Posterior cingulate gyrus (tissue), 11 donors: Measurements from ENCODE around the gene KRTAP3-2.

Source experiments
- DNase-seq, 10 donors: peaks; one replicate each; pipeline versions ENCODE4 v3.0.0 to v3.0.0-alpha.2; 2020 to 2021; ENCODE audit warnings: mixed read lengths in 3 of 10
- intact Hi-C: fragments of 100-400 bp; cut with DNase I; formaldehyde crosslinking; loops from one replicate; pipeline ENCODE4 v1.15.1; 2023

Gene KRTAP3-2

DNA sequence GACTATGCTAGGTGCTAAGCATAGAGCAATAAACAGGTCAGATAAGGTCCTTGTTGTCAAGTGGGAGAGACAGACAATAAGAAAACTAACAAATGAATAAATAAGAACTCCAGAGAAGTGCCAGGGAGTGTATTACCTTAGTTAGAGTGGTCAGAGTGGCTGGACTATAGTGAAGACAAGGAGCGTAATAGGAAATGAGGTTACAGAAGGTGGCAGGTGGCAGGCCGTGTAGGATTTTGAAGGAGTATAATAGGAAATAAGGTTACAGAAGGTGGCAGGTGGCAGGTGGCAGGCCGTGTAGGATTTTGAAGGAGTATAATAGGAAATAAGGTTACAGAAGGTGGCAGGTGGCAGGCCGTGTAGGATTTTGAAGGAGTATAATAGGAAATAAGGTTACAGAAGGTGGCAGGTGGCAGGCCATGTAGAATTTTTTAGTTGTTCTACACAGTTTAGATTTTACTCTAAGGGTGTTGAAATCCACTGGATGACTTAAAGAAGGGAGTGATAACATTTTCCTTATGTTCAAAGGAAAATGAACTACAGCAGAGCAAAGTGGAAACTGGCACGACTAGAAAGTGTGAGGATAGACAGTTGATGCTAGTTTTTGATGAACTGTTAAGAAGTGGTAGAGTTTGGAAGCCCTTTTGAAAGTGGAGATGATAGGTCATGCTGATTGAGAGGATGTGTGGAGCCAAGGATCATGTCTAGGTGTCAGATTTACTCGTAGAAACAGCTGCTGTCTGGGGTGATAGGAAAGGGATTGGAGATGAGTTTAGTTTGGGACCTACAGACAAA is 12.8 kb upstream of the KRTAP3-2 start:
- intact Hi-C loops = no loop called here
- DNase-seq = no peak

DNA sequence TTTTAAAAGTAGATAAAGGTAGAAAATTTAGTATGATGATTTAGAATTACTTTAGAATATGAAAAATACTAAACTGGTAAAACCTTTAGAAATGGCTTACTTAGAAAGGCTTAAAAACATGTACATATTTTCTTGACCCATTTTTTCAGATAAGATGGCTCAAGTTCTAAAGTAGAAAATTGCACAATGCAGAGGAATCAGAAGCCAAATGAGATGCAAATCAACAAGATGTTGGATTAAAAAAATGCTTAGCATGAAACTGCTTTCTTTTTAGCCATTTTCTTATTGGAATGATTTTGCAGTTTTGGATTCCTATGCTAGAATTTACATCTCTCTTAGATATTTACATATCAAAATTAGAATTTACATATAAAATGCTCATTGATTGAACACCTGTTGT is 10.7 kb upstream of the KRTAP3-2 start:
- intact Hi-C loops = no loop called here
- no peak for DNase-seq

DNA sequence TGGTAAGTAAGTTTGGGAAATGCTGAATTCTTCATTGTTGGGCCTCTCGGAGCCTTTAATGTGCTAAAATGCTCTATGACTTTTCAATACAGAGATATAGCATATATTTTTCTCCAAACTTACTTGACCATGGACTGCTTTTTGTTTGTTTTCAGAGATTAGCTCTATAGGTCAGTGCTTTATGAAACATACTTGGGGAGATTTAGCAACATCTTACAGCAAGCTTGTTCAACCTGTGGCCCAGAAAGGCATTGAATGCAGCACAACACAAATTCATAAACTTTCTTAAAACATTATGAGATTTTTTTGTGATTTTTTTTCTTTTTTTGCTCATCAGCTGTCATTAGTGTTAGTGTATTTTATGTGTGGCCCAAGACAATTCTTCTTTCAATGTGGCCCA is 10.2 kb upstream of the KRTAP3-2 start:
- intact Hi-C loops = no loop called here
- no peak for DNase-seq

DNA sequence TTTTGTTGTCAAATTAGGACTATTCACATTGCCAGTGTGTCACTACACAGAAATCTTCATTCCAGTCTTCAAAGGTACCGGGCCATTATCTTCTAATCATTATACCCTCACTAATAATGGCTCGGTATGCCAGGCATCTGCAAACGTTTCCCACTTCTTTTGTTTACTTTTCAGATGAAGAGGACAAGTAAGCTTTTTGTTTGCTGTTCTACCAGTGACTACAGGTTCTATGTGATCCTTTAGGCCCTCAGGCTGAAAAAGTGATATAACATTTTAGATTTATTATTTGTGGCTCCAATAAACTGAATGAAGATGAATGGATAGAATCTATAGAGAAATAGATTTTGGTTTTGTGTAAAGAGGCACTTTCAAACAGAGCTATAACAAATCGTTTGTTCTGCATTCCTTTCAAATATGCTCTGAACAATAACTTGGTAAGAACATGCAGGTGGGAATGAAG is 9.6 kb upstream of the KRTAP3-2 start:
- intact Hi-C loops = no loop called here
- DNase-seq = no peak

DNA sequence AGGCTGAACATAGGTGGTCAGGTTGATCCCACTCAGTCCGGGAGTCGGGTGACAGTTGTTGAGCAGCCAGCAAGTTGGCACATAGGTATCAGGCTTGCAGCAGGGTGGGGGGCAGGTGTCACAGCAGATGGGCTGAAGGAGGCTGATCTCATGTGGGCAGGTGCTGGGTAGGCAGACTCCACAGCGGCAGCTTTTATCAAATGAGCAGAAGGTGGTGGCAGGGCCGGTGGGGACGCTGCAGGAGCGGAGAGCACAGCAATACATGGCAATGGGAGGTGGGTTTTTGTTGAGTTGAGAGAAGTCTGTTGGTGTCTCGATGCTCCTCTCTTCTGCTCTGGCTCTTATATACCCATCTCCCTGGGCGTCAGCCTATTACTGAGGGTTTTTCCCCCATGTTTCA is 9.1 kb upstream of the KRTAP3-2 start, which contains the start of gene KRTAP3-1:
KRTAP3-1 (minus strand) TSS at position 318 of the 400 bp plus-strand sequence; CDS start at position 264, 54 bp downstream.
- peak in 2 of 10 donors; percentile 47 to 72 for DNase-seq
- intact Hi-C loops = no loop called here

DNA sequence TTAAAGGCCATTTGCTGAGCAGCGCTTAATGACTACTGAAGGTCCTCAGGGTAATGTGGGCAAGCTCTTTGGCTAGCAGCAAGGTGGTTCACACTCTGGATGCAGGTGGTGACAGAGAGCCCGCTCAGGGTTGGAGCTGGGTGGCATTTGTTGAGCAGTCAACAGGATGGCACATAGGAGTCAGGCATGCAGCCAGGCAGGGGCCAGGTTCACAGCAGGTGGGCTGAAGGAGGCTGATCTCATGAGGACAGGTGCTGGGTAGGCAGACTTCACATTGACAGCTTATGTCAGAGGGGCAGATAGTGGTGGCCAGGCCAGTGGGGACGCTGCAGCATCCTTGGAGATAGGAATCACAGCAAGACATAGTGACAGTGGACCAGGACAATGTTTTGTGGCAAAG is 4.7 kb upstream of the KRTAP3-2 start:
- DNase-seq = peak in 1 of 10 donors; percentile 65
- intact Hi-C loops = no loop called here

DNA sequence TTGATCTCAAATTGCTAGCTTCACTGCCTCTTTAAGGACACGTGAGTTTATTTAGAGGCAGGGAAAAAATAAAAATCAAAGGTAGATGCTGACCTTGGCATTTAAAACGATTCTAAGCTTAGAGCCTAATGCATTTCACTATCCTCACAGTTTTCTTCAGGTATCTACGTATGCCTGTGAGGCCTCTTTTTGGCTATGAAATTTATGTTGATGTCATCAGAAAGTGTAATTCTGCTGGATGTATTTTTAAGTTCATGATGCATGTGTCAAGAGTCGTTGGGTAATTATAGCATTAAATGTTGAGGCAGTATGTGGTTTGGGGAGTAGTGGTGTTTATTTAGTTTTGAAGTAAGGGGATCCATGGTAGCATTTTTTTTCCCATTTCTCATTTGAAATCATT is 4.2 kb upstream of the KRTAP3-2 start:
- intact Hi-C loops = no loop called here
- DNase-seq = no peak

DNA sequence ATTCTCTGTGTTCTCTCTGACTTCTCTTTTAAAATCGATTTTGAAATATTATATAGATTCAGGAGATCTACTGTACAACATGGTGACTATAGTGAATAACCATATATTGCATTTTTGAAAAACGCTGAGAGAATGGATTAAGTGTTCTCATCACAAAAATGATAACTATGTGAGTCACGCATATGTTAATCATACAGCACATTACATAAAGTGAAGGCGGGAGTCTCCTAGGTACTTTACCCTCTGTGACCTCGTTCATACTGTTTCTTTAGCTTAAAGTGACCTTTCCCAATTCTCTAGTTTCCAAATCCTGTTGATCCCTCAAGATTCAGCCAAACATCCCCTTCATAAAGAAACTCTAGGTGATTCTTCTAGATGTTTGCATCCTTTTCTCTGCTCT is 3.1 kb upstream of the KRTAP3-2 start:
- no peak for DNase-seq
- intact Hi-C loops = no loop called here

DNA sequence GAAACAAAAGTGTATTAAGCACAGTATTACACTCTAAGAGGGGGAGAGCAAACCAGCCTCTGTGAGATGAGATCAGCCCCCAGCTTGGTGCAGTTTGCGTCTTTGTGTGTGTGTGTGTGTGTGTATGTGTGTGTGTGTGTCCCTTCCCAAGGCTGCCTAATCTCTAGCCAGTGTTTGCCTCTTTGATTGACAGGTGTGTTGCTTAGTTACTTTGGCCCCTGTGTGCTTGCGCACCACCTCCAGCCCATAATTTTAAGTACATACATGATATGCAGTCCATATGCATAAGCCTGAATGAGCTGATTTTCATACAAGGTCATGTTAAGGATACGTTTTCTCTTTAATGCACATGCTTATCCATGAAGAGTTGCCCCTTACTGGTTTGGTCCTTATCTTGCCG is 2.1 kb upstream of the KRTAP3-2 start:
- DNase-seq = no peak
- intact Hi-C loops = no loop called here

DNA sequence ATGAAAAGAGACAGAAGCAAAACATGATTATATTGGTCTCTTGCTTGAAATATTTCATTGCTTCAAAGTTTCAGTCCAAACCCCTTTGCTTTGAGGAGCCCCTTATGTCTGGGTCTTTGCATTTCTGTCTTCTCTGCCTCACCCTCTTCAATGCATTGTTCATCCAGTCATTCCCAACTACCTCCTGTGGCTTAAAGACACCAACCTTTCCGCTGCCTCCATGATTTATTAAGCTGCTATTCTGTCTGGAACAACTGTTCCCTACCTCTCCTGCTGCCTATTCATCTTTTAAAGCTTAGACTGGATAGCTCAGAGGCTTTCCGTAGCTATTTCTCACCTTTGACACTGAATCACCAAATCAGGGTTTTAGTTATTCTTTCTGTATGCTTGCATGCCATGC is 2.3 kb downstream of the KRTAP3-2 start:
- no peak for DNase-seq
- intact Hi-C loops = no loop called here

DNA sequence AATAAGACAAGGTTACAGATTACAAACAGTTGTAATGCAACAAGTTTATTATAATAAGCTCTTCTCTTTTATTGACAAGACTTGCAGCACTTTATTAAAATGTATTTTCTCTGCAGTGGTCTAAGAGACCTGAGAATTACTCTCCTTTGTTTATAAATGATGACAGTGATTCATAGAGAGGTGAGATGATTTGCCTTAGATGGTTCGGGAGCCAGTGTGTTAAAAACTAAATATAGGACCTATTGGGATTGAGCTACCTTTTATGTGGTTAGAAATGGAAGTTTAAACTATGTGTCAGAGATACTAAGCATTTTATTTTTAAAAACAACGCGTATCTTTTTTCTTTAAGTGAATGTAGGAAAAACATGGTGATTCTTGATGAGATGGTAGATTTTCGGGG is 2.9 kb downstream of the KRTAP3-2 start:
- intact Hi-C loops = no loop called here
- DNase-seq = no peak

DNA sequence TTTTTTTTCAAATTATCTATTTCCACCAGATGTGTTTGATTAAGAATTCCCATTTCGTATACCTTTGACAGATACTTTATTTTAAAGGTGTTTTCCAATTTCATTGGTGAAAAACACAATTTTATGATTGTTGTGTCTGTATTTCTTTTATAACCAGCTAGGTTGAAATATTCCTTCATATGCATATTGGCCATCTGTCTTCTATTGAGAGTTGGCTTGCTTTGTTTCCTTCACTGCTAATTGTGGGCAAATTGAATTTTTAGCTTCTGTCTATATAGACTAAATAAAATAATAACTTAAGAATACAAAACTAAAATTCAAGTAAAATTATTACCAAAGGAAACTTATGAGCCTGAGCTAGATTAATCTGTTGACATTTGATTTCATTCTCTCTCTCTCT is 4.6 kb downstream of the KRTAP3-2 start:
- intact Hi-C loops = no loop called here
- no peak for DNase-seq

DNA sequence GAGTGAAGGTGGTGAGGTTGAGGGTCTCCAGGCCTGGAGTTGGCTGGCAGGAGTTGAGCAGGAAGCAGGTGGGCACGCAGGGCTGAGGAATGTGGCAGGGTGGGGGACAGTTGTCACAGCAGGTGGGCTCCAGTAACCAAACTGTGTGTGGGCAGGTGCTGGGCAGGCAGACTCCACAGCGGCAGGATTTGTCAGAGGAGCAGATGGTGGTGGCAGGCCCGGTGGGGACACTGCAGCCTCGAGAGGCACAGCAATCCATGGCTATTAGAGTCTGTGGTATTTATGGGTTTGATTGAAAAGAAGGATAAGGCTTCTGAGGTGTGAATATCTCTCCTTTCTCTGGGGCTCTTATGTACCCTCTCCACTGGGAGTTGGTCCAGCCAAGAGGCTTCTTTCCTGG is 5.9 kb downstream of the KRTAP3-2 start, which contains the start of gene KRTAP3-3:
KRTAP3-3 (minus strand) TSS at position 326 of the 400 bp plus-strand sequence; CDS start at position 259, 67 bp downstream.
- intact Hi-C loops = no loop called here

DNA sequence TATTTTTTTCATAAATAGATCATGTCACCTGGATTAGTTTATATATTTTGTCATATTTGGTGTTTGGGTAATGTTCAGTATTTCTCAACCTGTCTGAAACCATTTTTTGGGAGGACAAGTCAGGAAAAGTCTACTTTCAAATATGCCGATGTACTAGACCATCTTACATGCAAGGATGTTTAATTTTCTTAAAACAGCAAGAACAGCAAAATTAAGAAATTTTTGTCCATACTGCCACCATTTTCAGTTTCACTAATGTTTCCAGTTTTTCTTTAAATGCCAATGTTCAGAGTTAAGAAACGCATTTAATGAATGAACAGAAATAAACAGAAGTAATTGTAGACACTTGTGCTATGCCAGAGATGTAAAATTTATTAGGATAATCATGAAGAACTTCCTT is 6.6 kb downstream of the KRTAP3-2 start:
- intact Hi-C loops = no loop called here
- no peak for DNase-seq

More for the DNA sequence above, 5.9 kb downstream of the KRTAP3-2 start, which contains the start of gene KRTAP3-3:
- no peak for DNase-seq

DNA sequence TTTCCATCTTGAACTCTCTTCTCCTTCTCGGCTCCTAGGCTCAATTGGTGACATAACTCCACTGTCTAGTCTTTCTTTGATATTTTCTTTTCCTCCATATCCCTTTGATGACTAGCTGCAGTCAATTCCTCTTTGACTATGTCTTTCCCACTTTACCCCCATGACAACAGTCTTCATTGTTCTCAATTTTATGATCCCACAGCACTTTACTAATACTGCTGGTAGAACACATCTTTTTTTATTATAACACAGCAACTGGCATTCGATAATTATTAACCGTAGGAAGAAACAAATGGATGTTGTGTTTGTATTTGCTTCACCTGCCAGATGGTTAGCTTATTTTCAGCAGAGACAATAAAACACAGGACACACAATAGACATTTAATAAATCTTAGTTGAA is 7.0 kb downstream of the KRTAP3-2 start:
- intact Hi-C loops = no loop called here

DNA sequence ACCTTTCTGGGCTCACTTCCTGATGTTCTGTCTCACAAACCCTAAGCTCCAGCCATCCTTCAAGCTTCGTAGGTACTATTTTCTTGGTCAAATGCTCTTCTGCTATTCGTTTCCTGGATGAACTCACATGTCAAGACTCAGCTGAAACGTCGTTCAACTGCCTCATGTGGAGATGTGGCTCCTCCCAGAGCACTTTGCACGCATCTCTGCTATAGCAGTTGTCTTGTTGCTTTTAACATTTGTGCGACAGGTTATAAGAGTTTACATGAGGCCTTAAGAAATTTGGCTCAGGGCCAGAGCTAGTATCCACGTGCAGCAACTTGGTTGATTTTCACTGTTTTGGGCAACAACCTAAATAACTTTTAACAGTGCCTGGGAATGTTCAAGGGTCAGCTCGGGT is 12.8 kb downstream of the KRTAP3-2 start:
- no peak for DNase-seq
- intact Hi-C loops = no loop called here

More for the DNA sequence above, 7.0 kb downstream of the KRTAP3-2 start:
- DNase-seq = no peak

DNA sequence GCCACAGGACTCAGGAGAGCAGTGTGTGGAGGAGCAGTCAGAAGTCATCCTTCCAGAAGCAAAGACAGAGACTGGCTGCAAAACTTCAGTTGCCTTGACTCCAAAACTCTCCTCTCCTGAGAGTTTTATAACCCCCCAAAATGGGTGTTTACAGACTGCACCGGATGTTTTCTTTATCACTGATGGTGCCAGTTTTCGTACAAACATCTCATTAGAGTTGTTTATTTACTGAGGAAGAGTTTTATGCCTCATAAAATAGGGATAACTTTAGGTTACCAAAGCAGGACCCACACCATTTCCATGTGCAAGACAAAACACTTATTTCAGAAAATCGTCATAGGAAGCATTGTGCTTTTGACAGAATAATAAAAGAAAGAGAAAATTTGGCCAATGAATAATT is 15.5 kb downstream of the KRTAP3-2 start, which contains the start of gene KRT40:
KRT40 (minus strand) TSS at position 101 of the 400 bp plus-strand sequence; CDS start at position 48, 53 bp downstream.
- DNase-seq = no peak
- intact Hi-C loops = no loop called here

DNA sequence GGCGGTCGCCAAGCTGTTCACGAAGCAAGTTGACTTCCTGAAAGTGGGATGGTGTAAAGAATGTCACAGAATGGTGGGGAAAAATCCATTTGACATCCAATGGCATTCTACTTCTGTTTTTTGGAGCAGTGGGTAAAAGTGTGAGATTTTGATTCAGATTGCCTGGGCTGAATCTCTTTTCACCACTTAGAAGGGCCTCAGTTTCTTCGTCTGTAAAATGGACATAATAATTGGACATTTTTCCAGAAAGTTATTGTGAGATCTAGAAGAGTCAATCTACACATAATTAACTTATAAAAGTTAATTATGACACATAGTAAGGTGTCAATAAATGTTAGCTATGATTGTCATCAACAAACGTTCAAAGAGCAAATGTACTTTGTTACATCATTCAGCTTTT is 18.6 kb downstream of the KRTAP3-2 start:
- DNase-seq = no peak
- intact Hi-C loops = no loop called here

DNA sequence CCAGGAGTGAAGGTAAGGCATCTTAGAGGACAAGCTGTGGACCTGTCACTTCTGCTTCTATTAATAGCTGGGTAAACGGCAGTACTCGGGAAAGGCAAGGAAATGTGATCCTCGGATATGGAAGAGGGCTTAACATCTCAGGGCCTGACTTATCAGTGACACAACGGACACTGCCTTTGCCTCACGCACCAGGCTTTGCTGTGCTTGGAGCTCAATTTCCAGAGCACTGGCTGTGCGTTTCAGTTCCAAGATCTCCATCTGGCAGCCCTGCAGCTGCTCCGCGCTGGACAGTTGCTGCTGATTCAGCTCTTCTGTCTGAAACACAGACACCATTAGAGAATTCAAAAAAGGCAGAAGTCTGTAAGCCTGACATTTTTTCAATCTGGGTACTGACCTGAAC is 19.1 kb downstream of the KRTAP3-2 start:
- intact Hi-C loops = no loop called here
- peak in 8 of 10 donors; percentile 11 to 92 (median 25) for DNase-seq

DNA sequence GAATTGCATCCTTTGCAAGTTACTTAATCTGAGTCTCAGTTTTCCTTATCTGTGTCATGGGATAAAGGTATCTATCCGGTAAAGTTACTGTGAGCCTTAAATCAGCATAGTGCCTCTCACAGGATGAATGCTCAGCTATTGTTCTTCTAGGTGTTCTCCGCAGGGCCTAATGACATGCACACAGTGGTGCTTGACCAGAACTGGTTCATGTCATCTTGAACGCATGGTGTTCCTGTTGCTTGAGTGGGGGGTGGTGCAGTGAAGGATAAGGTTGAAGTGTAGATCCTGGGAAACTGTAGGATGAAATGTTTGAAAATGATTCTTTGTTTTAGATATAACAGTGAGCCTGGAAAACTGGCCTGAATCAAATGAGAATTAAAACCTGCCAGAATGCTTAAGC is 19.6 kb downstream of the KRTAP3-2 start:
- intact Hi-C loops = no loop called here
- no peak for DNase-seq

DNA sequence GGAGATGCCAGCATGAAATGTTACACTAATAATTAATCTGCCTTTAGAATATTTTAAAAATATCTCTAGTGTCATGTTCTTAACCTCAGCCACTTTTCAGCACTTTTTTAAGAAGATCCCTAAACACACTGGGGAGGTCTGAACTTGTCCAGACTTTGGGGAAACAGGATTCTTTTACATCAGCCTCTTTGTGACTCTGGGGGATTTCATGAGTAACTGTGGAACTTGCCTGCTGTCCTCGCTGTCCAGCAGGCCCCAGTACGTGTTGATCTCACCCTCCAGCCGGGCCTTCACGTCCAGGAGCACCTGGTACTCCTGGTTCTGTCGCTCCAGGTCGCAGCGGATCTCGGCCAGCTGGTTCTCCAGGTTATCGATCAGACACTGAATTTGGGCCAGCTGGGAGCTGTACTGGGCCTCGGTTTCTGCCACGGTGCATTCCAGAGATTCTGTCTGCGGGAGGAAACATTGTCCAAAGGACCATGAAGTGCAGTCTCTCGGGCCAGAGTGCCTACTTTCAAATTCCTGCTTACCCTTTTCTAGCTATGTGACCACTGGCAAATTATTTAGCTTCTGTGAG is 21.0 kb downstream of the KRTAP3-2 start:
- intact Hi-C loops = no loop called here

DNA sequence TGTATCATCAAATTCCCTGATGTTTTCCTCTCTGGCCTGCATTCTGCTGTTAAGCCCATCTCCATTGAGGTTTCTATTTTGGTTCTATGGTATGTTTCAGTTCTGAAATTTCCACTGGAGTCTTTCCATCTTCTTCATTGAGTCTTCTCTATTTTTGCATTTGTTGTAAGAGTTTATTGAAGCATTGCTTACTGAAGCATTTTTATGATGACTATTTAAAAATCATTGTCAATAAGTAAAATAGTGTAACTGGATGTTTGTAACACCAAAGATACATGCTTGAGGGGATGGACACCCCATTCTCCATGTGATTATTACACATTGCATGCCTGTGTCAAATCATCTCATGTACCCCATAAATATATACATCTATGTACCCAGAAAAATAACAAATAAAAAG is 24.2 kb downstream of the KRTAP3-2 start:
- DNase-seq = no peak
- intact Hi-C loops = no loop called here

More for the DNA sequence above, 21.0 kb downstream of the KRTAP3-2 start:
- DNase-seq = peak in 1 of 10 donors; percentile 50
